ENCODE data around the gene ACACA.

ACACA gene

GRCh38 chr17:37284191-37284590 is 122.4 kb downstream of the ACACA start:
- FAIRE-seq, result no peak

- no peak for FAIRE-seq
Measured at GRCh38 chr17:37283414-37283961, 123.1 kb downstream of the ACACA start.

GRCh38 chr17:37280841-37281240 is 125.8 kb downstream of the ACACA start:
- FAIRE-seq, result no peak

GRCh38 chr17:37278247-37278894 is 128.3 kb downstream of the ACACA start:
- FAIRE-seq, result no peak

GRCh38 chr17:37276475-37276874 is 130.2 kb downstream of the ACACA start:
- no peak for FAIRE-seq

- FAIRE-seq, result no peak
Measured at GRCh38 chr17:37274461-37274860, 132.2 kb downstream of the ACACA start.

- FAIRE-seq, result no peak
Measured at GRCh38 chr17:37273409-37274051, 133.1 kb downstream of the ACACA start.

- no peak for FAIRE-seq
Measured at GRCh38 chr17:37265446-37266173, 141.0 kb downstream of the ACACA start.

GRCh38 chr17:37261286-37261685 is 145.3 kb downstream of the ACACA start:
- no peak for FAIRE-seq

- no peak for FAIRE-seq
Measured at GRCh38 chr17:37259030-37259735, 147.5 kb downstream of the ACACA start.

- FAIRE-seq, result no peak
Measured at GRCh38 chr17:37256627-37257026, 150.0 kb downstream of the ACACA start.

GRCh38 chr17:37255432-37255831 is 151.2 kb downstream of the ACACA start:
- FAIRE-seq, result no peak

- no peak for FAIRE-seq
Measured at GRCh38 chr17:37247825-37248224, 158.8 kb downstream of the ACACA start.

- no peak for FAIRE-seq
Measured at GRCh38 chr17:37246085-37246484, 160.6 kb downstream of the ACACA start.

GRCh38 chr17:37240381-37240780 is 166.3 kb downstream of the ACACA start:
- FAIRE-seq, result no peak

- FAIRE-seq, result no peak
Measured at GRCh38 chr17:37239690-37240334, 166.8 kb downstream of the ACACA start.

- no peak for FAIRE-seq
Measured at GRCh38 chr17:37234106-37234505, 172.5 kb downstream of the ACACA start.

- no peak for FAIRE-seq
Measured at GRCh38 chr17:37233036-37233435, 173.6 kb downstream of the ACACA start.

- FAIRE-seq, result no peak
Measured at GRCh38 chr17:37231887-37232286, 174.7 kb downstream of the ACACA start.

GRCh38 chr17:37230633-37231032 is 176.0 kb downstream of the ACACA start:
- FAIRE-seq, result no peak

- FAIRE-seq, result no peak
Measured at GRCh38 chr17:37225465-37225864, 181.2 kb downstream of the ACACA start.

GRCh38 chr17:37221865-37222264 is 184.8 kb downstream of the ACACA start:
- no peak for FAIRE-seq

- no peak for FAIRE-seq
Measured at GRCh38 chr17:37220607-37220953, 186.1 kb downstream of the ACACA start.
